Sigmoid colon (tissue), 4 donors: ENCODE data around the gene PLCH1.

Experiments used
- CTCF ChIP-seq, 4 experiments: fragments of 450-650 bp in 3 of 4; fragments of 200-600 bp in 1 of 4; IDR thresholded peaks; one replicate each; pipeline ENCODE4 v1.5.1; 2016 to 2019; ENCODE audit warnings: antibody characterized with exemption in 4 of 4, mild to moderate bottlenecking in 3 of 4, moderate library complexity in 2 of 4
- EP300 ChIP-seq, 4 donors: sonication (generic); formaldehyde crosslinking; IDR thresholded peaks; one replicate each; pipeline ENCODE4 v1.6.1; 2017; ENCODE audit warnings: antibody characterized with exemption in 4 of 4
- POLR2A ChIP-seq, 2 donors: fragments of 450-650 bp; IDR thresholded peaks; one replicate each; pipeline ENCODE4 v1.6.1; 2016; ENCODE audit warnings: antibody characterized with exemption in 2 of 2, mild to moderate bottlenecking in 2 of 2, moderate library complexity in 2 of 2
- POLR2AphosphoS5 ChIP-seq, 4 donors: sonication (generic); formaldehyde crosslinking; IDR thresholded peaks; one replicate each; pipeline ENCODE4 v1.6.1; 2017; ENCODE audit warnings: antibody characterized with exemption in 4 of 4

GRCh38 chr3:155658671-155659261 lies 86.1 kb downstream of the PLCH1 start:
- TF ChIP-seq POLR2AphosphoS5 (IDR thresholded peaks at IDR 0.05), result no peak
- no peak for TF ChIP-seq CTCF (IDR thresholded peaks at IDR 0.05)
- TF ChIP-seq POLR2A (IDR thresholded peaks at IDR 0.05), result no peak
- no peak for TF ChIP-seq EP300 (IDR thresholded peaks at IDR 0.05)
